Measurements from ENCODE around the gene FBXW9.

GRCh38 chr19:12720296-12720695 lies 23.9 kb upstream of the FBXW9 start:
- TF ChIP-seq GATA2 (IDR thresholded peaks at IDR 0.05; ENCODE audit: low read depth, low read length) = no peak
- TF ChIP-seq GATA3 (IDR thresholded peaks at IDR 0.05; ENCODE audit: low read depth, low read length) = no peak
